K562 (cell line): ENCODE data around the gene SLC35E2B. TPM values are rescaled to one million over a fixed set of nuclear protein-coding genes. Genes with fewer than 3 reads are reported as not detected.
A peak's percentile ranks its signal among the peaks of the same experiment; 100 is the strongest.

Source experiments
- ATAC-seq: fragments of 200-7000 bp; cut with Tn5 transposase; 3 replicates; pipeline ENCODE4 v1.9.1; 2020; ENCODE audit warnings: moderate library complexity
- BruUV-seq: library from RNA; stranded (reverse); fragments of 400-500 nt; replicated peaks from 2 replicates; lab custom pipeline; 2021; lab: Mats Ljungman, UMichigan
- CTCF ChIA-PET: fragments of 300-600 bp; formaldehyde crosslinking; extraction: SDS; loops from one replicate; lab custom pipeline; 2021; ENCODE audit warnings: low intra/inter-chr PET ratio; lab: Yijun Ruan, JAX
- POLR2A ChIA-PET: fragments of 300-600, 350-650 bp; sonication (Branson Sonifier 250); formaldehyde crosslinking; extraction: SDS; loops from one replicate; lab custom pipeline; 2021; ENCODE audit warnings: antibody characterized with exemption, inconsistent platforms; lab: Yijun Ruan, JAX
- DNase-seq, 4 experiments: peaks; one replicate each; pipeline versions ENCODE4 v3.0.0 to v3.0.0-alpha.2; 2011 to 2018; ENCODE audit warnings: low spot score in 3 of 4, mixed read lengths in 3 of 4; ENCODE audit errors: extremely low read depth in 1 of 4
- FAIRE-seq: peaks from 2 replicates; lab custom pipeline; 2011; peaks lifted over from hg19 to GRCh38; lab: Jason Lieb, UNC
- H2AFZ ChIP-seq: 2 replicates; pipeline ENCODE4 v1.6.0; 2011; ENCODE audit warnings: low read depth, low read length, control low read depth, inconsistent platforms
- H3K27ac ChIP-seq: fragments of 200-600 bp; 3 replicates; pipeline ENCODE4 v1.8.0; 2011; ENCODE audit warnings: low read depth, mild to moderate bottlenecking, control low read depth, inconsistent platforms, low read length, moderate library complexity, mixed read lengths; ENCODE audit errors: extremely low read depth
- H3K27me3 ChIP-seq, 2 experiments: fragments of 300-600 bp in 1 of 2; 2 replicates in 1 of 2; 3 replicates in 1 of 2; pipeline versions ENCODE4 v1.6.0 to v1.8.0; 2011; ENCODE audit warnings: inconsistent platforms in 2 of 2, low read length in 2 of 2, mild to moderate bottlenecking in 1 of 2, mixed read lengths in 1 of 2, moderate library complexity in 1 of 2; ENCODE audit not compliant: control insufficient read depth in 2 of 2, insufficient read depth in 2 of 2
- H3K36me3 ChIP-seq: fragments of 300-600 bp; 3 replicates; pipeline ENCODE4 v1.8.0; 2011; ENCODE audit warnings: mild to moderate bottlenecking, low read length, inconsistent platforms; ENCODE audit not compliant: control insufficient read depth, insufficient read depth
- H3K4me1 ChIP-seq, 2 experiments: fragments of 200-600 bp in 1 of 2; replicated peaks in 1 of 2; 2 replicates in 1 of 2; 3 replicates in 1 of 2; pipeline versions ENCODE4 v1.5.1 to v1.8.0; 2011; ENCODE audit warnings: inconsistent platforms in 2 of 2, low read length in 2 of 2, mild to moderate bottlenecking in 1 of 2, mixed read lengths in 1 of 2, moderate library complexity in 1 of 2; ENCODE audit not compliant: control insufficient read depth in 2 of 2, insufficient read depth in 2 of 2
- H3K4me2 ChIP-seq: 2 replicates; pipeline ENCODE4 v1.6.1; 2011; ENCODE audit warnings: low read length, control low read depth, inconsistent platforms, mixed read lengths; ENCODE audit not compliant: insufficient read depth
- H3K4me3 ChIP-seq: fragments of 200-600 bp; sonication (generic), shearing (Covaris generic); 2 replicates; pipeline ENCODE4 v1.5.1; 2016; ENCODE audit warnings: control low read depth, inconsistent platforms
- H3K79me2 ChIP-seq: fragments of 200-600 bp; 3 replicates; pipeline ENCODE4 v1.8.0; 2011; ENCODE audit warnings: low read length, inconsistent platforms; ENCODE audit not compliant: control insufficient read depth, insufficient read depth
- H3K9ac ChIP-seq, 2 experiments: 2 replicates each; pipeline versions ENCODE4 v1.6.0 to v1.6.1; 2011; ENCODE audit warnings: low read depth in 2 of 2, low read length in 2 of 2, control low read depth in 1 of 2, inconsistent platforms in 1 of 2, mild to moderate bottlenecking in 1 of 2, mixed read lengths in 1 of 2; ENCODE audit not compliant: insufficient read depth in 1 of 2
- H3K9me1 ChIP-seq: one replicate; pipeline ENCODE4 v1.6.0; 2011; ENCODE audit warnings: inconsistent platforms, mild to moderate bottlenecking, low read length, moderate library complexity; ENCODE audit not compliant: control insufficient read depth, insufficient read depth
- H3K9me3 ChIP-seq: replicated peaks from 2 replicates; pipeline ENCODE4 v1.5.1; 2011; ENCODE audit warnings: low read depth, low read length, inconsistent platforms; ENCODE audit not compliant: control insufficient read depth, insufficient read depth
- H4K20me1 ChIP-seq: replicated peaks from 2 replicates; pipeline ENCODE4 v1.6.1; 2011; ENCODE audit warnings: low read length, inconsistent platforms, mixed read lengths; ENCODE audit not compliant: control insufficient read depth, insufficient read depth
- POLR2G ChIP-seq: fragments of 200-400 bp; formaldehyde crosslinking; IDR thresholded peaks from 2 replicates; pipeline ENCODE4 v1.6.1; 2017; ENCODE audit warnings: low read depth, mild to moderate bottlenecking, antibody characterized with exemption, low read length, moderate library complexity
- WGBS: fragments of 100-300 bp; shearing (Covaris generic); methylation state at CpG from one replicate; pipeline ENCODE4 v1.1.6; 2016; ENCODE audit warnings: low coverage, mixed read lengths; ENCODE audit not compliant: insufficient coverage; ENCODE audit errors: missing lambda C conversion rate; 5-methylcytosine and 5-hydroxymethylcytosine counted together
- in situ Hi-C: fragments of 300-500 bp; cut with MboI; formaldehyde crosslinking; loops from 4 replicates; pipeline ENCODE4 v1.15.0; 2018; ENCODE audit warnings: inconsistent platforms, mixed read lengths
- intact Hi-C: fragments of 100-400 bp; cut with micrococcal nuclease; formaldehyde crosslinking; loops from 2 replicates; pipeline ENCODE4 v1.14.2; 2022
- polyA plus RNA-seq, 8 experiments: library from polyadenylated mRNA; depleted of rRNA in 4 of 8; stranded (reverse) in 5 of 8; unstranded in 3 of 8; fragments of >200 nt; fragmentation: Nextera tagmentation in 2 of 8; fragmentation: Illumina TruSeq in 1 of 8; extraction: Ambion mirVana in 2 of 8; extraction: Trizol in 1 of 8; gene quantifications; 2 replicates each; pipeline versions ENCODE4 v1.2.1 to v1.2.3, GENCODE V29; 2011 to 2014; ENCODE audit warnings: inconsistent platforms in 1 of 8, missing spikeins in 1 of 8
- total RNA-seq, 7 experiments: library from RNA; depleted of rRNA in 6 of 7; stranded (reverse); fragments of >200 nt in 6 of 7; fragmentation: Illumina TruSeq in 2 of 7; extraction: Trizol in 2 of 7; gene quantifications; 2 replicates each; pipeline versions ENCODE4 v1.2.1 to v1.2.3, GENCODE V29; 2011 to 2021; ENCODE audit warnings: low replicate concordance in 1 of 7
- TF ChIP-seq, protein P1 (sequence below): conservative IDR thresholded peaks from 2 replicates; pipeline ENCODE4 v1.6.1; 2011; ENCODE audit warnings: low read depth, mild to moderate bottlenecking, low read length; ENCODE audit not compliant: control insufficient read depth
- TF ChIP-seq, protein P2 (sequence below): sonication (generic); formaldehyde crosslinking; IDR thresholded peaks from 2 replicates; pipeline ENCODE4 v1.8.1; 2023; ENCODE audit warnings: mild to moderate bottlenecking, missing genetic modification reagents

The SLC35E2B gene
- total and polyA plus RNA-seq, 9 of the 15 experiments (the other 6 are each of a cell fraction or from before 2014, with no cell fraction given) = 4.7 to 44.6 (median 20.7) TPM

DNA sequence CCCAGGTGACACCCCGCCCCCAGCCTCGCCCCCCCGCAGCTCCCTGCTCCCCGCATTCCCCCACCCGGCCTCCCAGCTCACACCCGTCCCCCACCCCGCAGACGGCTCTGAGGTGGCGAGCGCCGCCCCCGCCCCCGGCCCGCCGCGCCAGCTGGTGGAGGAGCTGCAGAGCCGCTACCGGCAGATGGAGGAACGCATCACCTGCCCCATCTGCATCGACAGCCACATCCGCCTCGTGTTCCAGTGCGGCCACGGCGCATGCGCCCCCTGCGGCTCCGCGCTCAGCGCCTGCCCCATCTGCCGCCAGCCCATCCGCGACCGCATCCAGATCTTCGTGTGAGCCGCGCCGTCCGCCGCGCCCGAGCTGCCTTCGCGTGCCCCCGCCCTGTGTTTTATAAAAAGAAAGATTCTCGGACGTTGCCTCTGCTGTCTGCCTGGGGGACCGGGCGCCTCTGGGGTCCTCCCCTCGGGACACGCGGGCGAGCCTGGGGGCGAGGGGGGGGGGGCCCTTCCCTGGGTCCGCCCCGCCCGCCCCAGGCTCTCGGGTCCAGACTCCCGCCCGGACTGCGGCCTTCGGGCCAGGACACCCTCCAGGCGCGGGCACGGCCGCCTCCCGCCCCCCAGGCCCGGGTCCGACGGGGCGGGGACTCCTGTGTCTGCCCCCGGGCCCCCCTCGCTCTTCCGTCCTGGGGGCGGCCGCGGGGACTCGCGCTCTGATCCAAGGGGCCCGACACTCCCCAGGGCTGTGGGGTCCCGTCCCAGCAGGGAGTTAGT lies 62.2 kb downstream of the SLC35E2B start:
- BruUV-seq = no TSS peak
- H3K4me3 ChIP-seq = no peak overlapping the region
- no peaks in the 10 kb centered on the region for H3K27me3 ChIP-seq
- CTCF ChIA-PET = no interaction called here
- 97% methylated on average over 24 of the region's 81 CpGs for WGBS
- TF ChIP-seq, protein P1, sequence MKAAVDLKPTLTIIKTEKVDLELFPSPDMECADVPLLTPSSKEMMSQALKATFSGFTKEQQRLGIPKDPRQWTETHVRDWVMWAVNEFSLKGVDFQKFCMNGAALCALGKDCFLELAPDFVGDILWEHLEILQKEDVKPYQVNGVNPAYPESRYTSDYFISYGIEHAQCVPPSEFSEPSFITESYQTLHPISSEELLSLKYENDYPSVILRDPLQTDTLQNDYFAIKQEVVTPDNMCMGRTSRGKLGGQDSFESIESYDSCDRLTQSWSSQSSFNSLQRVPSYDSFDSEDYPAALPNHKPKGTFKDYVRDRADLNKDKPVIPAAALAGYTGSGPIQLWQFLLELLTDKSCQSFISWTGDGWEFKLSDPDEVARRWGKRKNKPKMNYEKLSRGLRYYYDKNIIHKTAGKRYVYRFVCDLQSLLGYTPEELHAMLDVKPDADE = no peak
- TF ChIP-seq POLR2G = 0 out of 2 replicates have a peak, but pooled peaks have one; percentile 32
- TF ChIP-seq, protein P2, sequence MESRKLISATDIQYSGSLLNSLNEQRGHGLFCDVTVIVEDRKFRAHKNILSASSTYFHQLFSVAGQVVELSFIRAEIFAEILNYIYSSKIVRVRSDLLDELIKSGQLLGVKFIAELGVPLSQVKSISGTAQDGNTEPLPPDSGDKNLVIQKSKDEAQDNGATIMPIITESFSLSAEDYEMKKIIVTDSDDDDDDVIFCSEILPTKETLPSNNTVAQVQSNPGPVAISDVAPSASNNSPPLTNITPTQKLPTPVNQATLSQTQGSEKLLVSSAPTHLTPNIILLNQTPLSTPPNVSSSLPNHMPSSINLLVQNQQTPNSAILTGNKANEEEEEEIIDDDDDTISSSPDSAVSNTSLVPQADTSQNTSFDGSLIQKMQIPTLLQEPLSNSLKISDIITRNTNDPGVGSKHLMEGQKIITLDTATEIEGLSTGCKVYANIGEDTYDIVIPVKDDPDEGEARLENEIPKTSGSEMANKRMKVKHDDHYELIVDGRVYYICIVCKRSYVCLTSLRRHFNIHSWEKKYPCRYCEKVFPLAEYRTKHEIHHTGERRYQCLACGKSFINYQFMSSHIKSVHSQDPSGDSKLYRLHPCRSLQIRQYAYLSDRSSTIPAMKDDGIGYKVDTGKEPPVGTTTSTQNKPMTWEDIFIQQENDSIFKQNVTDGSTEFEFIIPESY (CRISPR knock-in tag) = peak; percentile 95
- H3K9ac ChIP-seq = no peak overlapping the region
- no peaks in the 10 kb centered on the region for H3K9me1 ChIP-seq
- H2AFZ ChIP-seq = no peak overlapping the region
- in situ Hi-C loops = no loop called here
- intact Hi-C loops = no loop called here
- no peak for DNase-seq
- H3K36me3 ChIP-seq = no peaks in the 10 kb centered on the region
- no peak for FAIRE-seq
- POLR2A ChIA-PET = no interaction called here
- H3K4me1 ChIP-seq = peaks cover 0 to 41% of the 10 kb centered on the region in 2 experiments; a peak in 3 of 5 replicates
- ATAC-seq = no peak
- H3K27ac ChIP-seq = no peak overlapping the region
- H4K20me1 ChIP-seq = no peaks in the 10 kb centered on the region
- H3K4me2 ChIP-seq = no peak overlapping the region
- no peaks in the 10 kb centered on the region for H3K9me3 ChIP-seq
- no peaks in the 10 kb centered on the region for H3K79me2 ChIP-seq
